Measurements from ENCODE around the gene PDE4D. TPM values are rescaled to one million over a fixed set of nuclear protein-coding genes. Genes with fewer than 3 reads are reported as not detected.

Gene PDE4D
- total and polyA plus RNA-seq, 12 donors = 1.2 to 18.9 (median 2.1) TPM

DNA sequence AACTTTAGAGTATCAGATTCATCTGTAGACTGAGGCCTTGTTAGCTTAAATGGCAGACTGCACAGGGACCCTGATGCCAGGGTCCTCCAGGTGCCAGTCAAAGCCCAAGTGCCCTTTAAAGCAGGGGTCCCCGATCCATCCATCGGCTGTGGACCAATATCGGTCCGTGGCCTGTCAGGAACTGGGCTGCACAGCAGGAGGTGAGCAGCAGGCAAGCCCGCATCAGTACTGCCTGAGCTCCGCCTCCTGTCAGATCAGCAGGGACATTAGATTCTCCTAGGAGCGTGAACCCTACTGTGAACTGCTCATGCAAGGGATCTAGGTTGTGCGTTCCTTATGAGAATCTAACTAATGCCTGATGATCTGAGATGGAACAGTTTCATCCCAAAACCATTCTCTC is 907.2 kb downstream of the PDE4D start:
- 69 to 88% (median 71%) methylated on average over 6 to 8 of the region's 8 CpGs for WGBS, 4 donors
- H3K36me3 ChIP-seq (replicated peaks in 1 of 2) = no peaks in the 10 kb centered on the region

DNA sequence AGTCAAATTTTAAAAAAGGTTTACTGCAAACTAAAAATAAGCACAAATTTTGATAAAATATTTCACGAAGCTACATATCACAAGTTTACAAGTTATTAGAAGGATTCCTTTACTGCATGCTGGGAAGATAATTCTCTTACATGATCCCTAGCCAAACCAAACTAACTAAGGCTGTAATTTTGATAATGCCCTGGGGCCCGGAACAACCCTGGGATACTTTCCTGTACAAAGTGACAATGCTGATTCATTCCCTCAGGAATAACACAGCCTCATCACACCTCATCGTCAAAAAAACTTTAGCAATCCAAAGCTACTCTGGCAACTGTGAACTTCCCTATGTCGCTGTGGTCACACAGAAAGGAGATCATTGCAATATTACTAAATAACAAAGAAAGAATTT is 907.8 kb downstream of the PDE4D start:
- Histone ChIP-seq H3K36me3 (replicated peaks in 1 of 2) (no peaks in the 10 kb centered on the region), H3K27me3 (no peaks in the 10 kb centered on the region), H3K4me3 (no peak overlapping the region), H3K27ac (no peak overlapping the region), H3K4me1 (replicated peaks in 1 of 2) (no peaks in the 10 kb centered on the region), H3K9me3 (replicated peaks in 1 of 3) (no peaks in the 10 kb centered on the region)
- DNase-seq = no peak
- intact Hi-C loops (cut with DNase I) = no loop called here
- 60 to 79% (median 74%) methylated on average over 4 of the region's 4 CpGs for WGBS, 4 donors
- TF ChIP-seq POLR2A (IDR thresholded peaks at IDR 0.05) = no peak
- TF ChIP-seq, protein P1, sequence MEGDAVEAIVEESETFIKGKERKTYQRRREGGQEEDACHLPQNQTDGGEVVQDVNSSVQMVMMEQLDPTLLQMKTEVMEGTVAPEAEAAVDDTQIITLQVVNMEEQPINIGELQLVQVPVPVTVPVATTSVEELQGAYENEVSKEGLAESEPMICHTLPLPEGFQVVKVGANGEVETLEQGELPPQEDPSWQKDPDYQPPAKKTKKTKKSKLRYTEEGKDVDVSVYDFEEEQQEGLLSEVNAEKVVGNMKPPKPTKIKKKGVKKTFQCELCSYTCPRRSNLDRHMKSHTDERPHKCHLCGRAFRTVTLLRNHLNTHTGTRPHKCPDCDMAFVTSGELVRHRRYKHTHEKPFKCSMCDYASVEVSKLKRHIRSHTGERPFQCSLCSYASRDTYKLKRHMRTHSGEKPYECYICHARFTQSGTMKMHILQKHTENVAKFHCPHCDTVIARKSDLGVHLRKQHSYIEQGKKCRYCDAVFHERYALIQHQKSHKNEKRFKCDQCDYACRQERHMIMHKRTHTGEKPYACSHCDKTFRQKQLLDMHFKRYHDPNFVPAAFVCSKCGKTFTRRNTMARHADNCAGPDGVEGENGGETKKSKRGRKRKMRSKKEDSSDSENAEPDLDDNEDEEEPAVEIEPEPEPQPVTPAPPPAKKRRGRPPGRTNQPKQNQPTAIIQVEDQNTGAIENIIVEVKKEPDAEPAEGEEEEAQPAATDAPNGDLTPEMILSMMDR (IDR thresholded peaks at IDR 0.05) = no peak

More for the DNA sequence above, 907.2 kb downstream of the PDE4D start:
- Histone ChIP-seq H3K4me3 (no peak overlapping the region), H3K27me3 (no peaks in the 10 kb centered on the region), H3K27ac (no peak overlapping the region), H3K9me3 (replicated peaks in 1 of 3) (no peaks in the 10 kb centered on the region), H3K4me1 (replicated peaks in 1 of 2) (no peaks in the 10 kb centered on the region)
- DNase-seq = no peak
- intact Hi-C loops (cut with DNase I) = no loop called here
- TF ChIP-seq POLR2A (IDR thresholded peaks at IDR 0.05) = no peak
- TF ChIP-seq, protein P1 (IDR thresholded peaks at IDR 0.05) = no peak

DNA sequence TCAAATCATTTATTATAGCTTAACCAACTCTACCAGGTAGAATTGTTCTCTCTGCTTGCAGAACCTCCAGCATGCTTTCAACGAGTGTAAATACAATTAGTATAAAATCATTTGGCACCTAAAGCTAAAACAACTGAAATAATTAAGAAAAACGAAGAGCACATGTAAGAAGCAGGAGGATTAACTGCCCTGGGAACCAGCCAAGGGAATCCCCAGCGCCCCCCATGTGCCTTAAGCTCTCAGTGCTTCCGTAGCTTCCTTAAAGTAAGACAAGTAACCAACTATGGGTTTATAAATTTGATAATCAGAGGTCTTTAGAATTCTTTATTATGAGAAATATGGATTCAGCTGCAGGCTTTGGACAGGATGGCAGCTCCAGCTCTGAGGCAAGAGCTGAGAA is 908.2 kb downstream of the PDE4D start:
- intact Hi-C loops (cut with DNase I) = no loop called here
- WGBS, 4 donors = 78 to 87% (median 82%) methylated on average over 4 of the region's 4 CpGs

DNA sequence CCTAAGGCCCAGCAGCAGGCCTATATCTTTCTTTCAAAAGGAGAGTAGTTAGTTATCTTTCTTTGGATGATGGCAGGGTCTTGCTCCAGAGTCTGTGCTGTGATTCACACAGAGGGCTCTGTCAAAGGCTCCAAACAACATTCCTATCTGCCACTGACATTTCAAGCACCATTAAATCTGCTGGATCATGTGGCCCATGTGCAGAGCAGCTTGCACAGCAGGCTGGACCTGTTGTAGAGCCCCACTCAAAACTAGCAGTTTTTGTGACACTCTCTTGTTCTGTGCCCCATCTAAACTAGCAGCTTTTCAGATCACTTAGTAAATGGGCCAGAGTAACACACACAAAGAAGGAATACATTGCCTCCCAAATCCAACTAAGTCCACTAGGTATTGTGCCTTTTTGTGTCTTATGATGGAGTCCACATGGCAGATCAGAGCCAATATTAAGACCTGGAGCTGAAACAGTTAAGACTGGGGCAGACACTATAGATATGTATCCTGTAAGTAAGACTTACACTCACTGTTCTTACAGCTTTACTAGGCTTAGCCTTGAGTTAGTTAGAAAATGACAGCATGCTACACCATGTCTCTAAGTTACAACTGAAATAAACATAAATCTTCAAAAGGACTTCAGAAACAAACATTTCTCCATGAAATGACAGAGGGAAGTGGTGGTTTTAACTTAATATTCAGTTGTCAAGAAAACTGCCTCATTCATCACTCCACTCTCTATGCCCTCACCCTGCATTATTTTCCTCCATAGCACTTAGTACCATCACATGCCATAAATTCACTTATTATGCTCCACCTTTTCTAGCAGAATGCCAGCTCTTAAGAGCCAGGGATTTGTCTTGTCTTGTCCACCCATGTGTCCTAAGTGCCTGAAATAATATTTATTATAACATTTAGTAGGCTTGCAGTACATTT is 909.7 kb downstream of the PDE4D start:
- Histone ChIP-seq H3K27me3 (no peaks in the 10 kb centered on the region), H3K36me3 (replicated peaks in 1 of 2) (no peaks in the 10 kb centered on the region), H3K9me3 (replicated peaks in 1 of 3) (no peaks in the 10 kb centered on the region), H3K27ac (no peak overlapping the region), H3K4me3 (no peak overlapping the region), H3K4me1 (replicated peaks in 1 of 2) (no peaks in the 10 kb centered on the region)
- TF ChIP-seq, protein P1 (IDR thresholded peaks at IDR 0.05) = no peak
- no peak for TF ChIP-seq POLR2A (IDR thresholded peaks at IDR 0.05)
- intact Hi-C loops (cut with DNase I) = no loop called here
- no peak for DNase-seq

More for the DNA sequence above, 908.2 kb downstream of the PDE4D start:
- no peak overlapping the region for H3K27ac ChIP-seq
- DNase-seq = no peak
- no peaks in the 10 kb centered on the region for H3K36me3 ChIP-seq (replicated peaks in 1 of 2)
- H3K4me3 ChIP-seq = no peak overlapping the region
- no peaks in the 10 kb centered on the region for H3K27me3 ChIP-seq
- H3K4me1 ChIP-seq (replicated peaks in 1 of 2) = no peaks in the 10 kb centered on the region
- H3K9me3 ChIP-seq (replicated peaks in 1 of 3) = no peaks in the 10 kb centered on the region
- TF ChIP-seq POLR2A (IDR thresholded peaks at IDR 0.05) = no peak
- TF ChIP-seq, protein P1 (IDR thresholded peaks at IDR 0.05) = no peak
